ENCODE measurements around the gene SREBF1. TPM values are rescaled to one million over a fixed set of nuclear protein-coding genes. Genes with fewer than 3 reads are reported as not detected.

SREBF1 gene
- total RNA-seq, 1 experiment from 2014 or later, result 298 TPM

DNA sequence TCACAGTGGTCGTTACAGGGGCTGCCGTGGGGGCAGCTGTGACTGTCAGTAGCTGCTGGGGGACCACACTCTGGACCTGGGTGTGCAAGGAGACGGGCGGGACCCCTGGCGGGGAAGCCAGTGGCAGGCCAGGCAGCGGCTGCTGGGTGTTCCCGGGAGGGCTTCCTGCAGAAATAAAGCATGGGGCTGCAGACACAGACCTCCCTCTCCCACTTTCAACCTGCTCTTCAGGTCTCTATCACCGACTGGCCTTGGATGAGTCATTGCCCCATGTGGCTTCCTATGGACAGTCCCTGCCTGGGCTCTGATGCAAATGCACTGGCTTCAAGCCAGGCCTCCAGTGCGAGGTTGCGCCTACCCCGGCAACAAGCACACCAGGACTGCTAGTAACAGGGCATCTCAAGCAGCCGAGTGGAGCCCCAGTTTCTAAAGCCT is 17.2 kb downstream of the SREBF1 start:
- H3K79me2 ChIP-seq (ENCODE audit: insufficient read depth, low read length), result peaks cover 75% of the 10 kb centered on the region
- H3K9me3 ChIP-seq (ENCODE audit: control insufficient read depth in 1 of 2, insufficient read depth in 1 of 2, low read depth in 1 of 2, low read length in 2 of 2), result no peaks in the 10 kb centered on the region
- ChIA-PET POLR2A (interaction anchor here (1.2 kb wide), 1 partner anchor 18 kb away, joined by 3 read pairs; no protein-coding TSS in a partner anchor), CTCF (interaction anchor here (1.9 kb wide), 1 partner anchor 7 kb away, joined by 4 read pairs; no protein-coding TSS in a partner anchor), RAD21 (ENCODE audit: low non-redundant PET in 1 of 2, low total read pairs in 2 of 2, uncharacterized antibody in 2 of 2, unreplicated experiment in 2 of 2) (no interaction called here)
- no peaks in the 10 kb centered on the region; the same call in 1 of the 2 replicates for H4K20me1 ChIP-seq (ENCODE audit: insufficient read depth)
- H2AFZ ChIP-seq (ENCODE audit: low read depth, low read length, poor library complexity, severe bottlenecking), result no peak overlapping the region
- TF ChIP-seq, protein P1, sequence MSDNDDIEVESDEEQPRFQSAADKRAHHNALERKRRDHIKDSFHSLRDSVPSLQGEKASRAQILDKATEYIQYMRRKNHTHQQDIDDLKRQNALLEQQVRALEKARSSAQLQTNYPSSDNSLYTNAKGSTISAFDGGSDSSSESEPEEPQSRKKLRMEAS (IDR thresholded peaks at IDR 0.05), result 0 out of 2 replicates have a peak, but pooled peaks have one; percentile 29
- TF ChIP-seq JUND (IDR thresholded peaks at IDR 0.05) (peak; percentile 59), FOSL1 (IDR thresholded peaks at IDR 0.05; ENCODE audit: low read depth) (no peak; the same call in 1 of the 2 replicates), SP1 (IDR thresholded peaks at IDR 0.05; ENCODE audit: low read depth) (no peak)
- TF ChIP-seq, protein P2, sequence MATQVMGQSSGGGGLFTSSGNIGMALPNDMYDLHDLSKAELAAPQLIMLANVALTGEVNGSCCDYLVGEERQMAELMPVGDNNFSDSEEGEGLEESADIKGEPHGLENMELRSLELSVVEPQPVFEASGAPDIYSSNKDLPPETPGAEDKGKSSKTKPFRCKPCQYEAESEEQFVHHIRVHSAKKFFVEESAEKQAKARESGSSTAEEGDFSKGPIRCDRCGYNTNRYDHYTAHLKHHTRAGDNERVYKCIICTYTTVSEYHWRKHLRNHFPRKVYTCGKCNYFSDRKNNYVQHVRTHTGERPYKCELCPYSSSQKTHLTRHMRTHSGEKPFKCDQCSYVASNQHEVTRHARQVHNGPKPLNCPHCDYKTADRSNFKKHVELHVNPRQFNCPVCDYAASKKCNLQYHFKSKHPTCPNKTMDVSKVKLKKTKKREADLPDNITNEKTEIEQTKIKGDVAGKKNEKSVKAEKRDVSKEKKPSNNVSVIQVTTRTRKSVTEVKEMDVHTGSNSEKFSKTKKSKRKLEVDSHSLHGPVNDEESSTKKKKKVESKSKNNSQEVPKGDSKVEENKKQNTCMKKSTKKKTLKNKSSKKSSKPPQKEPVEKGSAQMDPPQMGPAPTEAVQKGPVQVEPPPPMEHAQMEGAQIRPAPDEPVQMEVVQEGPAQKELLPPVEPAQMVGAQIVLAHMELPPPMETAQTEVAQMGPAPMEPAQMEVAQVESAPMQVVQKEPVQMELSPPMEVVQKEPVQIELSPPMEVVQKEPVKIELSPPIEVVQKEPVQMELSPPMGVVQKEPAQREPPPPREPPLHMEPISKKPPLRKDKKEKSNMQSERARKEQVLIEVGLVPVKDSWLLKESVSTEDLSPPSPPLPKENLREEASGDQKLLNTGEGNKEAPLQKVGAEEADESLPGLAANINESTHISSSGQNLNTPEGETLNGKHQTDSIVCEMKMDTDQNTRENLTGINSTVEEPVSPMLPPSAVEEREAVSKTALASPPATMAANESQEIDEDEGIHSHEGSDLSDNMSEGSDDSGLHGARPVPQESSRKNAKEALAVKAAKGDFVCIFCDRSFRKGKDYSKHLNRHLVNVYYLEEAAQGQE (IDR thresholded peaks at IDR 0.05; ENCODE audit: low read depth), result no peak
- H3K4me3 ChIP-seq (replicated peaks in 1 of 2; ENCODE audit: low read depth in 1 of 2, low read length in 2 of 2), result no peak overlapping the region
- peaks cover 30 to 64% of the 10 kb centered on the region in 2 experiments for H3K36me3 ChIP-seq (ENCODE audit: control insufficient read depth in 1 of 2, insufficient read depth in 2 of 2, low read length in 2 of 2)
- peak overlapping the region; percentile 75 for H3K4me2 ChIP-seq (ENCODE audit: low read length)
- intact Hi-C loops (cut with micrococcal nuclease), result no loop called here
- no peaks in the 10 kb centered on the region for H3K9me2 ChIP-seq (ENCODE audit: insufficient read depth)
- no peak for DNase-seq (ENCODE audit: low read depth, low spot score)
- H3K27me3 ChIP-seq (ENCODE audit: insufficient read depth, low read length), result no peaks in the 10 kb centered on the region
- peak overlapping the region; percentile 83; the same call in 1 of the 2 replicates for H3K27ac ChIP-seq (ENCODE audit: low read depth, low read length)
- ATAC-seq, result peak; percentile 43
- peaks cover 59 to 64% of the 10 kb centered on the region in 2 experiments for H3K4me1 ChIP-seq (ENCODE audit: control insufficient read depth in 1 of 2, insufficient read depth in 2 of 2, low read length in 2 of 2)
- H3K9ac ChIP-seq (ENCODE audit: low read length), result peak overlapping the region; percentile 59; the same call in 1 of the 2 replicates
- BruUV-seq (replicated peaks), result no TSS peak

All from HCT116 (cell line).